CD4-positive, CD25-positive, alpha-beta regulatory T cell (primary cell): ENCODE results near the gene ERBB3. TPM values are rescaled to one million over a fixed set of nuclear protein-coding genes. Genes with fewer than 3 reads are reported as not detected.
A peak's percentile ranks its signal among the peaks of the same experiment; 100 is the strongest.

Experiments
- ATAC-seq, 2 donors: fragments of 150-1000 bp; cut with Tn5 transposase; one replicate each; pipeline ENCODE4 v1.10.0; 2021; ENCODE audit warnings: low read depth in 2 of 2, moderate number of reproducible peaks in 2 of 2, moderate library complexity in 1 of 2
- DNase-seq, 3 donors: peaks; one replicate each; pipeline versions ENCODE4 v3.0.0 to v3.0.0-alpha.2; 2012 to 2022; ENCODE audit warnings: mixed read lengths in 1 of 3
- H3K27ac ChIP-seq: one replicate; pipeline ENCODE4 v1.7.0; 2013; ENCODE audit warnings: mild to moderate bottlenecking, low read length; ENCODE audit not compliant: insufficient read depth, poor library complexity, severe bottlenecking
- H3K27me3 ChIP-seq: one replicate; pipeline ENCODE4 v1.7.0; 2013; ENCODE audit warnings: low read length; ENCODE audit not compliant: control insufficient read depth, insufficient read depth
- H3K36me3 ChIP-seq: one replicate; pipeline ENCODE4 v1.7.0; 2013; ENCODE audit warnings: mild to moderate bottlenecking, low read length, moderate library complexity; ENCODE audit not compliant: control insufficient read depth, insufficient read depth
- H3K4me1 ChIP-seq: 2 replicates; pipeline ENCODE4 v1.7.0; 2013; ENCODE audit warnings: mild to moderate bottlenecking, low read length; ENCODE audit not compliant: insufficient read depth, control insufficient read depth, poor library complexity, severe bottlenecking
- H3K4me3 ChIP-seq: one replicate; pipeline ENCODE4 v1.7.0; 2013; ENCODE audit warnings: low read depth, mild to moderate bottlenecking, low read length, moderate library complexity
- H3K9me3 ChIP-seq, 2 experiments: 1 replicate in 1 of 2; 2 replicates in 1 of 2; pipeline ENCODE4 v1.7.0; 2013; ENCODE audit warnings: low read length in 2 of 2, mild to moderate bottlenecking in 1 of 2, moderate library complexity in 1 of 2; ENCODE audit not compliant: control insufficient read depth in 2 of 2
- H3K27ac Mint-ChIP-seq, 3 donors: one replicate each; pipeline ENCODE4 v1.8.0; 2020 to 2022; ENCODE audit warnings: mild to moderate bottlenecking in 3 of 3, mixed read lengths in 3 of 3, moderate library complexity in 2 of 3
- H3K27me3 Mint-ChIP-seq: one replicate; pipeline ENCODE4 v1.8.0; 2022; ENCODE audit warnings: mild to moderate bottlenecking, mixed read lengths
- H3K36me3 Mint-ChIP-seq: one replicate; pipeline ENCODE4 v1.8.0; 2020; ENCODE audit warnings: mixed read lengths
- H3K4me1 Mint-ChIP-seq, 4 donors: one replicate each; pipeline ENCODE4 v1.8.0; 2020 to 2022; ENCODE audit warnings: mixed read lengths in 4 of 4, mild to moderate bottlenecking in 1 of 4
- H3K4me3 Mint-ChIP-seq, 4 donors: one replicate each; pipeline ENCODE4 v1.8.0; 2020 to 2022; ENCODE audit warnings: mild to moderate bottlenecking in 4 of 4, mixed read lengths in 4 of 4, moderate library complexity in 3 of 4
- H3K9me3 Mint-ChIP-seq, 7 donors: one replicate each; pipeline ENCODE4 v1.8.0; 2020 to 2022; ENCODE audit warnings: mixed read lengths in 7 of 7, mild to moderate bottlenecking in 3 of 7, moderate library complexity in 2 of 7
- polyA plus RNA-seq, 4 donors: library from polyadenylated mRNA; unstranded; fragments of 300-500 nt; fragmentation: Illumina TruSeq; gene quantifications; one replicate each; pipeline ENCODE4 v1.2.3, GENCODE V29; 2021
- total RNA-seq: library from RNA; stranded (reverse); gene quantifications from one replicate; pipeline ENCODE4 v1.2.3, GENCODE V29; 2022

Gene ERBB3
- total RNA-seq (0.69 TPM), polyA plus RNA-seq (under 1 TPM; 0.14 to 1.00 (median 0.56) TPM)

- Histone ChIP-seq H3K9me3 (no peaks in the 10 kb centered on the region), H3K4me3 (peak within 1 kb of the TSS; percentile 82), H3K27me3 (no peaks in the 10 kb centered on the region), H3K36me3 (no peaks in the 10 kb centered on the region), H3K4me1 (peaks cover 21% of the 10 kb centered on the region), H3K27ac (no peak within 1 kb of the TSS)
- DNase-seq (peak; percentile 41 to 66 (median 59)), ATAC-seq (peak; percentile 63 to 68)
- Mint-ChIP-seq H3K9me3 (peaks cover 0 to 2% (median 0%) of the 10 kb centered on the region in 7 donors), H3K27me3 (peaks cover 40% of the 10 kb centered on the region), H3K4me3 (peak within 1 kb of the TSS; percentile 80 to 93 (median 87)), H3K4me1 (peaks cover 0 to 17% (median 6%) of the 10 kb centered on the region in 4 donors), H3K27ac (no peak within 1 kb of the TSS), H3K36me3 (no peaks in the 10 kb centered on the region)
Measured at GRCh38 chr12:56079723-56080555, at the start of gene ERBB3. TSS of gene ERBB3 (plus strand) at chr12:56080165. CDS start at chr12:56080301, 136 bp downstream.

DNA sequence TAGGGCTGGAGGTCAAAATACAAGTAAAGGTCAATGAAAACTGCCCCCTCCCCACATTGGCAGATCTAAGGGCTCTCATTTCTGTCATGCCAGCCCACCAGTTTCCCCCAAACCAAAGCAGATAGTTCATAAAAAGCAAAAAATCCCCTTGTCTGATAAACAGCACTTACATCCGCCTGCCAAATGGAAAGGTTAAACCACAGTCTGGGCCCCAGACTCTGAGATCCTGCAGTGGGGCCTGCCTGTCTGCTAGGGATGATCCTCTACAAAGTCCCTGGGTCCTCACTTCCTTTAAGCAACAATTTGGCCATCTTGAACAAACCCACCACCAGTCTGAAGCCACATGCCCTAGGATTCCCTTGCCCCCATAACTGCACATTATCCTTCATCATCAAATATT, 48.0 kb upstream of the ERBB3 start:
- no peaks in the 10 kb centered on the region for H3K9me3 Mint-ChIP-seq
- peaks cover 61% of the 10 kb centered on the region for H3K36me3 Mint-ChIP-seq
- Histone ChIP-seq H3K27me3 (no peaks in the 10 kb centered on the region), H3K36me3 (peaks cover 30% of the 10 kb centered on the region), H3K4me3 (peak overlapping the region; percentile 47), H3K27ac (peak overlapping the region; percentile 85), H3K4me1 (peaks cover 86% of the 10 kb centered on the region), H3K9me3 (no peaks in the 10 kb centered on the region)
- H3K27me3 Mint-ChIP-seq, result no peaks in the 10 kb centered on the region
- H3K4me3 Mint-ChIP-seq, result peak overlapping the region; percentile 51 to 77 (median 62)
- DNase-seq (peak; percentile 30 to 73 (median 50)), ATAC-seq (peak; percentile 57 to 67)
- H3K27ac Mint-ChIP-seq, result peak overlapping the region; percentile 91 to 97 (median 94)
- H3K4me1 Mint-ChIP-seq, result peaks cover 28 to 95% (median 73%) of the 10 kb centered on the region in 4 donors

GRCh38 chr12:56034586-56035332, 45.2 kb upstream of the ERBB3 start:
- Mint-ChIP-seq H3K4me1 (peaks cover 37 to 92% (median 69%) of the 10 kb centered on the region in 4 donors), H3K4me3 (peak overlapping the region; percentile 72 to 85 (median 78))
- DNase-seq, result peak; percentile 65 to 70 (median 65)

DNA sequence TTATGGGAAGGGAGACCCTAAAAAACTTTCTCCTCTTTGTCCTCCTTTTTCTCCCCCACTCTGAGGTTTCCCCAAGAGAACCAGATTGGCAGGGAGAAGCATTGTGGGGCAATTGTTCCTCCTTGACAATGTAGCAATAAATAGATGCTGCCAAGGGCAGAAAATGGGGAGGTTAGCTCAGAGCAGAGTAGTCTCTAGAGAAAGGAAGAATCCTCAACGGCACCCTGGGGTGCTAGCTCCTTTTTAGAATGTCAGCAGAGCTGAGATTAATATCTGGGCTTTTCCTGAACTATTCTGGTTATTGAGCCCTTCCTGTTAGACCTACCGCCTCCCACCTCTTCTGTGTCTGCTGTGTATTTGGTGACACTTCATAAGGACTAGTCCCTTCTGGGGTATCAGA, 42.8 kb upstream of the ERBB3 start:
- peak overlapping the region; percentile 86 for H3K27ac ChIP-seq
- DNase-seq (no peak), ATAC-seq (no peak)
- peaks cover 44% of the 10 kb centered on the region for H3K36me3 Mint-ChIP-seq
- H3K4me1 ChIP-seq, result peaks cover 85% of the 10 kb centered on the region
- no peaks in the 10 kb centered on the region for H3K9me3 Mint-ChIP-seq
- peak overlapping the region; percentile 54 for H3K4me3 ChIP-seq
- H3K4me3 Mint-ChIP-seq, result peak overlapping the region; percentile 39 to 76 (median 66)
- no peaks in the 10 kb centered on the region for H3K9me3 ChIP-seq
- peaks cover 14% of the 10 kb centered on the region for H3K36me3 ChIP-seq
- no peaks in the 10 kb centered on the region for H3K27me3 ChIP-seq
- no peaks in the 10 kb centered on the region for H3K27me3 Mint-ChIP-seq
- H3K4me1 Mint-ChIP-seq, result peaks cover 35 to 86% (median 67%) of the 10 kb centered on the region in 4 donors
- H3K27ac Mint-ChIP-seq, result peak overlapping the region; percentile 88 to 98 (median 91)

More at GRCh38 chr12:56034586-56035332, 45.2 kb upstream of the ERBB3 start:
- Histone ChIP-seq H3K27me3 (no peaks in the 10 kb centered on the region), H3K4me3 (peak overlapping the region; percentile 55), H3K4me1 (peaks cover 82% of the 10 kb centered on the region), H3K9me3 (no peaks in the 10 kb centered on the region), H3K27ac (peak overlapping the region; percentile 86), H3K36me3 (peaks cover 16% of the 10 kb centered on the region)
- Mint-ChIP-seq H3K27me3 (no peaks in the 10 kb centered on the region), H3K27ac (peak overlapping the region; percentile 83 to 91 (median 88)), H3K36me3 (peaks cover 47% of the 10 kb centered on the region), H3K9me3 (no peaks in the 10 kb centered on the region)
- peak; percentile 54 to 59 for ATAC-seq

DNA sequence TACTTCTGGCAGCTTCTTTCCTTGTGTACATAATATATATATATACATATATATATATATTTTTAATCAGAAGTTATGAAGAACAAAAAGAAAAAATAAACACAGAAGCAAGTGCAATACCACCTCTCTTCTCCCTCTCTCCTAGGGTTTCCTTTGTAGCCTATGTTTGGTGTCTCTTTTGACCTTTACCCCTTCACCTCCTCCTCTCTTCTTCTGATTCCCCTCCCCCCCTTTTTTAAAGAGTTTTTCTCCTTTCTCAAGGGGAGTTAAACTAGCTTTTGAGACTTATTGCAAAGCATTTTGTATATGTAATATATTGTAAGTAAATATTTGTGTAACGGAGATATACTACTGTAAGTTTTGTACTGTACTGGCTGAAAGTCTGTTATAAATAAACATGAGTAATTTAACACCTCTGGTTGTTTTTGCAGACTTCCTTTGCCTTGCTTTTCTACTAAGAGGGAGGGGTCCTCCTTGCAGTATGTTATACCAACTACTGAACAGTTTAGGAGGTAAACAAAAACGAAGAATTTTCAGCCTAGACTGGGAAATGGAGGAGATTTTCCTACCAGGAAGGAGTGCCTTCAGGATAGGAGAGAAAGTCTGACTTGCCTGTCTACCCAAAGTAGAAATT, 41.8 kb upstream of the ERBB3 start:
- Mint-ChIP-seq H3K27me3 (no peaks in the 10 kb centered on the region), H3K36me3 (peaks cover 41% of the 10 kb centered on the region), H3K9me3 (no peaks in the 10 kb centered on the region), H3K4me3 (peak overlapping the region; percentile 60 to 83 (median 74)), H3K27ac (peak overlapping the region; percentile 84 to 91 (median 88)), H3K4me1 (peaks cover 34 to 84% (median 66%) of the 10 kb centered on the region in 4 donors)
- Histone ChIP-seq H3K27ac (peak overlapping the region; percentile 86), H3K4me1 (peaks cover 83% of the 10 kb centered on the region), H3K9me3 (no peaks in the 10 kb centered on the region), H3K27me3 (no peaks in the 10 kb centered on the region), H3K36me3 (peaks cover 6% of the 10 kb centered on the region), H3K4me3 (peak overlapping the region; percentile 46)
- ATAC-seq (no peak), DNase-seq (peak in 1 of 3 donors; percentile 66)

DNA sequence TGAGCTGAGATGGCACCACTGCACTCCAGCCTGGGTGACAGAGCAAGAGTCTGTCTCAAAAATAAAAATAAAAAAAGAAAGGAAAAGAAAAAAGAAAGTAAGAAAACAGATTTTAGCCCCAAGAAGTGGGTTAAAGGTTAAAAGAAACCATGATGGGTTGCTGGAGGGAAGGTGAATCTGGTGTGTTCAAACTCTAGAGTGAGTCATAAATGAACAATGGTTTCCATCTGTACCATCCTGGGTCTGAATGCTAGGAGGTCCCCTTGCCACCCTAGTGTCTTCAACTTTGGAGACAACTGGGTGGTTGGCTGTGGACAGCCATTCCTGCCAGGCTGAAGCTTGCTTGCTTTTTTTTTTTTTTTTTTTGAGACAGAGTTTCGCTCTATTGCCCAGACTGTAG, 39.8 kb upstream of the ERBB3 start:
- Histone ChIP-seq H3K9me3 (no peaks in the 10 kb centered on the region), H3K27me3 (no peaks in the 10 kb centered on the region), H3K36me3 (peaks cover 23% of the 10 kb centered on the region), H3K27ac (peak overlapping the region; percentile 86), H3K4me1 (peaks cover 77% of the 10 kb centered on the region), H3K4me3 (peak overlapping the region; percentile 7)
- ATAC-seq, result no peak
- peak in 1 of 3 donors; percentile 67 for DNase-seq
- H3K27me3 Mint-ChIP-seq, result no peaks in the 10 kb centered on the region
- H3K4me1 Mint-ChIP-seq, result peaks cover 29 to 77% (median 59%) of the 10 kb centered on the region in 4 donors
- no peaks in the 10 kb centered on the region for H3K9me3 Mint-ChIP-seq
- H3K27ac Mint-ChIP-seq, result peak overlapping the region in 2 of 3 donors; percentile 89 to 98
- peak overlapping the region in 3 of 4 donors; percentile 95 to 100 (median 97) for H3K4me3 Mint-ChIP-seq
- peaks cover 36% of the 10 kb centered on the region for H3K36me3 Mint-ChIP-seq

- DNase-seq, result peak in 1 of 3 donors; percentile 48
- Histone ChIP-seq H3K4me1 (peaks cover 68% of the 10 kb centered on the region), H3K36me3 (peaks cover 28% of the 10 kb centered on the region), H3K27ac (peak overlapping the region; percentile 86), H3K9me3 (no peaks in the 10 kb centered on the region), H3K4me3 (peak overlapping the region; percentile 97), H3K27me3 (no peaks in the 10 kb centered on the region)
- peaks cover 28% of the 10 kb centered on the region for H3K36me3 Mint-ChIP-seq
- H3K27ac Mint-ChIP-seq, result peak overlapping the region; percentile 97 to 98 (median 98)
- ATAC-seq, result no peak
- H3K27me3 Mint-ChIP-seq, result no peaks in the 10 kb centered on the region
- peak overlapping the region; percentile 95 to 100 (median 98) for H3K4me3 Mint-ChIP-seq
- H3K9me3 Mint-ChIP-seq, result no peaks in the 10 kb centered on the region
- peaks cover 21 to 68% (median 51%) of the 10 kb centered on the region in 4 donors for H3K4me1 Mint-ChIP-seq
Measured at GRCh38 chr12:56040963-56041551, 38.9 kb upstream of the ERBB3 start.
